Measurements from ENCODE around the gene IL11.
"Not testable (repeated sequence)": the region's sequence is repeated elsewhere in the genome, so short reads cannot be mapped to it uniquely, and the experiment has no call there.

Gene IL11

GRCh38 chr19:55370305-55370988 is at the start of gene IL11:
IL11 (minus strand) TSS chr19:55370463; CDS start chr19:55370310, 153 bp downstream.
- DNase-seq = no peak

GRCh38 chr19:55419624-55420236 is 49.5 kb upstream of the IL11 start:
- DNase-seq = no peak

GRCh38 chr19:55419103-55419502 is 48.8 kb upstream of the IL11 start:
- DNase-seq = no peak

- DNase-seq = peak; percentile 61
Observed at GRCh38 chr19:55418185-55418584, 47.9 kb upstream of the IL11 start.

GRCh38 chr19:55410168-55410567 is 39.9 kb upstream of the IL11 start:
- no peak for DNase-seq

GRCh38 chr19:55409179-55409578 is 38.9 kb upstream of the IL11 start:
- DNase-seq = not testable (repeated sequence)

- no peak for DNase-seq
Observed at GRCh38 chr19:55408533-55408872, 38.2 kb upstream of the IL11 start.

GRCh38 chr19:55407800-55408532 is 37.7 kb upstream of the IL11 start:
- peak; percentile 99 for DNase-seq

GRCh38 chr19:55407550-55407799 is 37.2 kb upstream of the IL11 start, which contains the start of gene UBE2S:
UBE2S (minus strand) TSS chr19:55407788; CDS start chr19:55407589, 199 bp downstream.
- DNase-seq = not testable (repeated sequence)

GRCh38 chr19:55406826-55407549 is 36.7 kb upstream of the IL11 start:
- no peak for DNase-seq

GRCh38 chr19:55406091-55406825 is 36.0 kb upstream of the IL11 start:
- DNase-seq = no peak

- no peak for DNase-seq
Observed at GRCh38 chr19:55405638-55406037, 35.4 kb upstream of the IL11 start.

- DNase-seq = no peak
Observed at GRCh38 chr19:55402509-55402908, 32.2 kb upstream of the IL11 start.

- DNase-seq = not testable (repeated sequence)
Observed at GRCh38 chr19:55401390-55401789, 31.1 kb upstream of the IL11 start.

- no peak for DNase-seq
Observed at GRCh38 chr19:55400281-55401087, 30.2 kb upstream of the IL11 start.

GRCh38 chr19:55398200-55398925 is 28.1 kb upstream of the IL11 start:
- no peak for DNase-seq

- DNase-seq = no peak
Observed at GRCh38 chr19:55392820-55393761, 22.8 kb upstream of the IL11 start.

GRCh38 chr19:55391702-55392615 is 21.7 kb upstream of the IL11 start:
- no peak for DNase-seq

GRCh38 chr19:55391191-55391670 is 21.0 kb upstream of the IL11 start:
- DNase-seq = no peak
